ENCODE results near the gene RABGGTA. TPM values are rescaled to one million over a fixed set of nuclear protein-coding genes. Genes with fewer than 3 reads are reported as not detected.
"Not testable (repeated sequence)": the region's sequence is repeated elsewhere in the genome, so short reads cannot be mapped to it uniquely, and the experiment has no call there.

Gene RABGGTA
- total RNA-seq, 1 donor from 2014 or later = 10.7 TPM

GRCh38 chr14:24219521-24219920, 51.9 kb downstream of the RABGGTA start:
- no peak for DNase-seq (ENCODE audit: low read depth in 2 of 2)

- DNase-seq (ENCODE audit: low read depth in 2 of 2) = no peak
These were observed 52.3 kb downstream of the RABGGTA start for GRCh38 chr14:24219080-24219479.

DNA sequence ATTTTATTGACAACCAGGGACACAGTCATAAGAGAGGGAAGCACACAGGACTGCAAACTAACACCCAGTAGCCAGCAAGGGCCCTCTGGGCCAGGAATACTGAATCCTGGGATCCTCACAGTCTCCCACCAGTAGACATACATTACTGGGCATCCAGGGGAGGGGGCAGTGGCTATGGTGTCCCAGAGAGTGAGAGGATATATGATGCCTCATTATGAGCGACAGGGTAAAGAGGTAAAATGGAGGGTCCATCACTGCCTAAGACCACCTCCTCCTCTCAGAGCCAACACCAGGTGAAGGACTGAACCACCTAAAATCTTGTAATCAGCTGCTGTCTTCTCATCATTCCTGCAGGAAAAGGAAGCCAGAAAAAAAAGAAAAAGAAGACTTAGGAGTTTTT, 54.5 kb downstream of the RABGGTA start:
- DNase-seq (ENCODE audit: low read depth in 2 of 2) = not testable (repeated sequence)

GRCh38 chr14:24216345-24216699, 55.1 kb downstream of the RABGGTA start:
- DNase-seq (ENCODE audit: low read depth in 2 of 2) = no peak

Other genes starting within 250 kb of the RABGGTA start
- under 0.01 TPM in 2 replicates for gene CARMIL3, start 219.6 kb downstream of the RABGGTA start, total RNA-seq
- gene CPNE6, start 200.0 kb downstream of the RABGGTA start, total RNA-seq = not detected in 2 replicates
- 7.6 TPM in 2 replicates for gene PCK2, start 177.3 kb downstream of the RABGGTA start, total RNA-seq
- 67.9 and 68.9 TPM in 2 replicates for gene DCAF11, start 156.8 kb downstream of the RABGGTA start, total RNA-seq
- 1.4 and 1.8 TPM in 2 replicates for gene NRL, start 156.6 kb downstream of the RABGGTA start, total RNA-seq
- 0.39 and 0.63 TPM in 2 replicates for gene FITM1, start 140.9 kb downstream of the RABGGTA start, total RNA-seq
- gene PSME1, start 135.4 kb downstream of the RABGGTA start, total RNA-seq = 116 and 144 TPM in 2 replicates
- 16.4 and 23.1 TPM in 2 replicates for gene EMC9, start 130.0 kb downstream of the RABGGTA start, total RNA-seq
- gene PSME2, start 125.0 kb downstream of the RABGGTA start, total RNA-seq = 119 and 163 TPM in 2 replicates
- 20.4 and 31.1 TPM in 2 replicates for gene RNF31, start 124.1 kb downstream of the RABGGTA start, total RNA-seq
- 38.8 and 41.8 TPM in 2 replicates for gene IRF9, start 110.3 kb downstream of the RABGGTA start, total RNA-seq
- 1.0 and 1.7 TPM in 2 replicates for gene REC8, start 99.5 kb downstream of the RABGGTA start, total RNA-seq
- gene IPO4, start 82.8 kb downstream of the RABGGTA start, total RNA-seq = 32.0 and 32.7 TPM in 2 replicates
- gene TM9SF1, start 76.2 kb downstream of the RABGGTA start, total RNA-seq = 33.9 and 56.0 TPM in 2 replicates
- not detected in 2 replicates for gene TSSK4, start 65.9 kb downstream of the RABGGTA start, total RNA-seq
- gene CHMP4A, start 58.1 kb downstream of the RABGGTA start, total RNA-seq = 11.7 and 15.9 TPM in 2 replicates
- gene MDP1, start 55.5 kb downstream of the RABGGTA start, total RNA-seq = 7.0 and 10.0 TPM in 2 replicates
- 172 and 193 TPM in 2 replicates for gene NEDD8, start 39.2 kb downstream of the RABGGTA start, total RNA-seq
- gene GMPR2, start 38.7 kb downstream of the RABGGTA start, total RNA-seq = 81.9 and 90.5 TPM in 2 replicates
- 39.9 and 57.3 TPM in 2 replicates for gene TINF2, start 29.0 kb downstream of the RABGGTA start, total RNA-seq
- 0.38 and 0.64 TPM in 2 replicates for gene TGM1, start 8.4 kb downstream of the RABGGTA start, total RNA-seq
- gene DHRS1, start 28.2 kb upstream of the RABGGTA start, total RNA-seq = 9.1 and 14.5 TPM in 2 replicates
- 23.0 and 24.8 TPM in 2 replicates for gene NOP9, start 28.3 kb upstream of the RABGGTA start, total RNA-seq
- 1.5 and 2.4 TPM in 2 replicates for gene CIDEB, start 36.4 kb upstream of the RABGGTA start, total RNA-seq
- gene LTB4R2, start 38.5 kb upstream of the RABGGTA start, total RNA-seq = 2.1 and 3.2 TPM in 2 replicates
- gene LTB4R, start 39.9 kb upstream of the RABGGTA start, total RNA-seq = 2.0 and 2.2 TPM in 2 replicates
- 29.3 and 51.2 TPM in 2 replicates for gene ADCY4, start 63.5 kb upstream of the RABGGTA start, total RNA-seq
- gene RIPK3, start 68.4 kb upstream of the RABGGTA start, total RNA-seq = 1.4 and 1.8 TPM in 2 replicates
- 0.76 and 1.0 TPM in 2 replicates for gene NFATC4, start 96.6 kb upstream of the RABGGTA start, total RNA-seq
- 3.3 and 4.2 TPM in 2 replicates for gene NYNRIN, start 127.4 kb upstream of the RABGGTA start, total RNA-seq
- 0.13 and 0.39 TPM in 2 replicates for gene CBLN3, start 158.1 kb upstream of the RABGGTA start, total RNA-seq
- 36.2 and 42.5 TPM in 2 replicates for gene KHNYN, start 158.4 kb upstream of the RABGGTA start, total RNA-seq
- 5.0 and 8.5 TPM in 2 replicates for gene SDR39U1, start 171.2 kb upstream of the RABGGTA start, total RNA-seq
- gene CMA1, start 236.7 kb upstream of the RABGGTA start, total RNA-seq = not detected in 2 replicates

Measured in dermis microvascular lymphatic vessel endothelial cell (primary cell).